ENCODE results near the gene TMEM123. TPM values are rescaled to one million over a fixed set of nuclear protein-coding genes. Genes with fewer than 3 reads are reported as not detected.
"Not testable (repeated sequence)": the region's sequence is repeated elsewhere in the genome, so short reads cannot be mapped to it uniquely, and the experiment has no call there.

TMEM123 gene
- total RNA-seq, 1 experiment from 2014 or later: 166 TPM

DNA sequence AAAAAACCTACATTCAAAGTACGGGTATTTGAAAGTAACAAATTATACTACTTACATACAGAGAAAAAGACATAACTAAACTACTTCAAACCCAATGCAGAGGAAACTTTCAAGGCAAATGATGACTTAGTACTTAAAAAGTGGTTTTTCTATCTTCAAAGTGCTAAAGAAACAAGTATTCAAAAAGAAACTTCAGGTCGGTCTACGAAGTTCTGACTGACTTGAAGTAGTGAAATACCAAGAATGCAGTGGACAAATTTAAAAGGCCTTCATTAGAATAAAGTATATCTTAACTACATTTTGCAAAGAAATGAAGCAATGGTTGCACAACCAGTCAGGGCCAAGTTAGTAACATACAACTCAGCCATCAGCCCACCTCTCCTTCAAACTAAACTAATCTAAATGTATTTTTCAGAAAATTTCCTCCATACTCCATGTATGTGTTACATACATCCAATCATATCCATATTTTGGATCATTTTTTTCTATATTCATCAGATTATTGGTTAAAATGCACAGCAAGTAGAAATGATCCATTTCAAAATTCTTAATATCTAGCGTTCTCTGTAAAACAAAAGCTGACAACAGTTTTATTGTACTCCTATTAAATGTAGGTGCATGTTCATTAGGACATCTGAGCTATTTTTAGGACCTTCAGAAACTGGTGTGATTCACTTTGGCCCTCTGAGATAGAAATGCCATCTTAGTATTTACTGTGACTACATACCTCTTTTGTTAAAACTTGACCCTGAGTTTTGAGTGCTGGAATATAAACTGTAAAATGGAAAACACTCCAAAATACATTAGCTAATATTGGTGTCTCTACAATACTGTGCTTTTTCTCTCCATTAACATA, 55.6 kb downstream of the TMEM123 start:
- DNase-seq (ENCODE audit: low read depth): no peak

DNA sequence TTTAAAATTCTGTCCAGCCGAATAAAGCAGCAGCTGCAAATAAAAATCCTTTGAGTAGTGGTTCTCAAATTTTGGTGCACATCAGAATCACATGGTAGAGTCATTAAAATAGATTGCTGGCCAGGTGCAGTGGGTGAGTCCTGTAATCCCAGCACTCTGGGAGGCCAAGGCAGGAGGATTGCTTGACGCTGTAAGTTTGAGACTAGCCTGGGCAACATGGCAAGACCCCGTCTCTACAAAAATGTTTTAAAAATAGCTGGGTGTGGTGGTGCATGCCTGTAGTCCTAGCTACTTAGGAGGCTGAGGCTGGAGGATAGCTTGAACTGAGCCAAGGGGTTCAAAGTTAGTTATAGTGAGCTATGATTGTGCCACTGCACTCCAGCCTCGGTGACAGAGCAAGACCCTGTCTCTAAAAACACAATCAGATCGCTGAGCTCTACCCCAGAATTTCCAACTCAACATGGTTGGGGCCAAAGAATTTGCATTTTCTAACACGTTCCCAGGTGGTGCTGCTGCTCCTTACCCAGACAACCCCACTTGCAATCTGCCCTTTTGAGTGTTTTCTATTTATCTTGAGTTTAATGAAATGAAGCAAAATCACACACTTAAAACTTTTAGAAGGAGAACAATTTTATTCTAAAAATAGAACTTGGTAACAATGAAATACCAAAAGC, 56.7 kb downstream of the TMEM123 start:
- no peak for DNase-seq (ENCODE audit: low read depth)

DNA sequence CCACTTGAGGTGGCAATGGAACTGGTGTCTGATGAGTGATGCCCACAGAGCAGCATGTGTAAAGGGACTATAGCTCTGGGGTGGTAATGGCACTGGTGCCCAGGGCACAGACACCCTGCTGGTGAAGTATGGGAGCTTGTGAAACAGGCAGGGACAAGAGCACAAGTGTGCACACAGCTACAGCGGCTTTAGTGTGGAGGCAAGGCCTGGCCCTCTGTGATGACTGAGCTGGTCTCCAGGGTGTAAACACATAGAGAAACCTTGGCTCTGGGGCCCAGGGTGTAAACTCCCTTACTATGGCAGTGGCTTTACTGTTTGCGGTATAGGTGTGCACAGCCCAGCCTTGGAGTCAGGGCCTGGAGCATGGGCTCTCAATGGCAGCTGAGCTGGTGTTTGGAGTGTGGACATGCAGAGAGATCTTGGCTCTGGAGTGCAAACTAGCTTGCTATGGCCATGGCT, 59.3 kb downstream of the TMEM123 start:
- DNase-seq (ENCODE audit: low read depth): no peak

DNA sequence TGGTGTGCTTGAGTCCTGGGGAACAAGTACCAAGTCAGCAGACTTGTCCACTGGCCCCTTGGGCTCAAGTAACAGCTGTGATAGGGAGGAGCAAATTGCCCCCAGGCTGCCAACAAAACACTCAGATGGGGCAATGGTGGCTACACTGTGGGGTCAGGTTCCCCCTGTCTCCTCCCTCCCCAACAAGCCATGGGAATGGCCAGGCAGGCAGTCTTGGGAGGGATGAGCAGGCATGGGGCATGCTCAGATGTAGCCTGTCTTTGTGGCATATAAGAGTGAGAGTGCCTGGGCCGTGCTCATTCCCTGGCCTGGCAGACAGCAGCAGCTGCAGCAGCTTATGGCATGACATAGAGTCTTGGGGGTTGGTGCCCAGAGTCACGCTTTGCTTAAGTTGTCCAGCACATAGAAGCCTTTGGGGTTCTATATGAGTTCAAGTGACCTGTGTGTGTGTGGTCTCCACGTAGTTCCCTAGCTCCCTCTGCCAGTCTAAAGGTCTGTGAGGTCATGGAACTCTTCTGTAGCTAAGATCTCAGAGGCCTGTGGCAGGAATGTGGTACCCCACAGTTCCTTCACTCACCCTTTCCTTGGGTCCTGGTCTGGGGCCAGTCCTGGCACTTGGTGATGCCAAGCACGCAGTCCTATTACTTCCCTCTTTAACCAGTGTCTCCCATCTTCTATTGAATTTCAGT, 60.9 kb downstream of the TMEM123 start:
- DNase-seq (ENCODE audit: low read depth): no peak

DNA sequence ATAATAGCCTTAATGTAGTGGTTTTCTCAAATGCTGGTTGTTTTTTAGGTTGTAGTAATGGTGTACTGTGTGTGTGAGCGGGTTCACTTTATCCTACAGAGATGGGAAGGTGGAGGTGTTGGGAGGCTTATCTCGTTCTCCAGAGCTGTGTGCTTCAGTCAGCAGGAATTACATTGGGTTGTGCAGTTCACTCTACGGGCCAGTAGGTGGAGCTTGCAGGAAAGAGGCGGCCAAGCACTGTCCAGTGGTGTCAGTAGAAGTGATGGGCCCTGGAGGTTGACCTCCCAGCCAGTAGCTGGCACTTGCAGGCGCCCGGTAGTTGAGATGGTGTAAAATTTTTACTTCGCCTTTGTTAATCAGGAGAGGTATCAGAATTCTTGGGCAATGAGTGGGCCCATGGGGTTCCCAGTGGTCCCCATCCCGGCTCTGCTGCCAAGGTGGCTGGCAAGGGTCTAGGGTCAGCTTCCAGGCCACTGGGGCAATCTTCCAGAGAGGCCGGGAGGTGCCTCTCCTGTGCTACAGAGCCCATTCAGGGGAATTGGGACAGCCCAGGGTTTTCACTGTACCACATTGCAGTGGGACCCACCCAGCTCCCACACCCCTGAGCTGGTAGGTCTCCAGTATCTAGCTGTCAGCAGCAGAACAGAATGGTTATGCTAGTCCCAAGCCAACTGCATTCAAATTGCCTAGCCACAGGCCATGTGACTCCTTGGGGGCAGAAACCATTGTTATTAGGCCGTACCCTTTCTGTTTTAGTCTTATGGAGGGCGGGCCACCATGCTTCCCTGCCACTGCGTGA, 61.7 kb downstream of the TMEM123 start:
- peak; percentile 67 for DNase-seq (ENCODE audit: low read depth)

DNA sequence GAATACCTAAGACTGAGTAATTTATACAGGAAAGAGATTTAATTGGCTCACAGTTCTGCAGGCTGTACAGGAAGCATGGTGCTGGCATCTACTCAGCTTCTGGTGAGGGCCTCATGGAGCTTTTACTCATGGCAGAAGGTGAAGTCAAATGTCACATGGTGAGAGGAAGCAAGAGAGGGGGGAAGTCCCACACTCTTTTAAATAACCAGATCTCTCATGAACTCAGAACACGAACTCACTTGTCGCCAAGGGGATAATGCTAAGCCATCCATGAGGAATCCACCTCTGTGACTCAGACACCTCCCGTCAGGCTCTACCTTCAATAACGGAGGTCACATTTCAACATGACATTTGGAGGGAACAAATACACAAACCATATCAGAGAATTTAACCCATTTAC, 63.3 kb downstream of the TMEM123 start:
- no peak for DNase-seq (ENCODE audit: low read depth)

DNA sequence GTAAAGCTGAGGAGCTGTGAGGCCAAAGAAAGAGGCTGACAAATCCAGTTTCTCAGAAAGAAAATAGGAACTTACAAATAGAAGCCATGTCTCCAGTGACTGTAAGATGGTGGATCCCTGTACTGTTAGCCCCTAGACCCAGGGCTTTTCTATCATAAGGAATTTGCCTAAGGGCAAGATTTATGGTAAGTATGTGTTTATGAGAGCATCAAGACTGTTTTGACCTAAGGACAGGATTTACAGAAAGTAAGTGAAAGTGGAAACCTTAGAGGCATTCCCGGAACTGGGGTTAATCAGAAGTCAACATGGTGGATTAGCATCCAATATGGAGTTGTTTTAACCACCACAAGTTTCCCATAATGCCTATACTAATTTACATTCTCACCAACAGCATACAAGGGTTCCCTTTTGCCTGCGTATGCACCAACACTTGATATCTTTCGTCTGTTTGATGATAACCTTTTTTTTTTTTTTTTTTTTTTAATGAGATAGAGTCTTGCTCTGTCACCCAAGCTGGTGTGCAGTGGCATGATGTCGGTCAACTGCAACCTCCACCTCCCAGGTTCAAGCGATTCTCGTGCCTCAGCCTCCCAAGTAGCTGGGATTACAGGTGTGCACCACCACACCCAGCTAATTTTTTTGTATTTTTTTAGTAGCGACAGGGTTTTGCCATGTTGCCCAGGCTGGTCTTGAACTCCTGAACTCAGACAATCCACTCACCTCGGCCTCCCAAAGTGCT, 65.4 kb downstream of the TMEM123 start:
- no peak for DNase-seq (ENCODE audit: low read depth)

DNA sequence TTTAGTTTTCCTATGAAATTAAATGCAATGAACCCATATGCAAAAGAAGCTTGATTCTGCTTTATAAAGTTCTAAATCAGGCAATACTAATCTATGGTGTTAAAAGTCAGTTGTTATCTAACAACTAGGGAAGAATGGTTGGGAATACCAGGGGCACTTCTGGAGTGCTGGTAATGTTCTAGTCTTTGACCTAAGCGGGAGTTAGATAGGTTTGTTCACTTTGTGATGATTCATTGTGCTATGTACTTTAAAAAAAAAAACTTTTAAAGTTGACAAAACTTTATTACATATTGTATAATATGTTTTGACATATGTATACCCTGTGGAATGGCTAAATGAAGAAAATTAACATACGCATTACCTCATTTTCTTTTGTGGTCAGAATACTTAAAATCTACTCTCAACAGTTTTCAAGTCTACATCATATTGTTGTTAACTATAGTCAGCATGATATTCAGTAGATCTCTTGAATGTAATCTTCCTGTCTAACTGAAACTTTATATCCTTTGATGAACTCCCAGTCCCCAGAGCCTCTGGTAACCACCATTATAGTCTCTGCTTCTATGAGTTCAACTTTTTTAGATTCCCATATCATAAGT, 66.3 kb downstream of the TMEM123 start:
- no peak for DNase-seq (ENCODE audit: low read depth)

DNA sequence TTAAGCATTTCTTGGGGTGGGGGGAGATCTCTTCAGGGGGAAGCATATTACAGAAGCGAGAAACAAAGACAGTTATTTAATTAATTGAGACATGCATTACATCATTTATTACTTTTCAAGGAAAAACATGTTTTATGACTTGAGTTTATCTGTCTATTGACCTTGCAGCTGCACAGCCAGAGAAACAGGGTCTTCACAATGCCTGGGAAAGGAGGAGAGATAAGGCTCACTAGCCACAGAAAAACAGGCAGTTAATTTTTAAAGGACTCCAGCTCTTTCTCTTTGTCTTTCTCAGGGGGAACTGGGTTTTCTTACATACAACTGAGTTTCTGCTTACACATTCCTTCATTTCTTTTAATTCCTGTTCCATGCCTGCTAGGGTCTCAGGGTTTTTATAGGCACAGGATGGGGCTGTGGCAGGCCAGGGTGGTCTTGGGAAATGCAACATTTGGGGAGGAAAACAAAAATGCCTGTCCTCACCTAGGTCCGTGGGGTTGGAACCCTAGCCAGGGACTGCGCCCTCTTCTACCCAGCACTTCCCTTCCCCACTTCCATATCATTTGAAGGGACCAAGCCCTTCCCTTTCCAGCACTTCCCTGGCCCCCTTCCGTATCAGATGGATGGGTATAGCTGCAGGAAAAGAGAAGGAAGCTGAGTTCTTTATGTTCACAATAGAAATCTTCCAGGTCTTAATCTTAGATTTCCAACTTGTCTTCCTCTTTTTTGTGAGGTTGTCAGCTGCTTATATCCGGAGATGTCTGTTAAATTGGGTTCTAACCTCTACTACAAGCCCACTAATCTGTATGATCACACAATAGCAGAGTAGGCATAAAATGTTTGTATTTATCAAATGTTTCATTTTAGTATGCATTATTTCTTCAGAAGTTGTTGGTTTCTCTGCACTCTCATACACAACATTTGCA, 67.2 kb downstream of the TMEM123 start:
- DNase-seq (ENCODE audit: low read depth): no peak

DNA sequence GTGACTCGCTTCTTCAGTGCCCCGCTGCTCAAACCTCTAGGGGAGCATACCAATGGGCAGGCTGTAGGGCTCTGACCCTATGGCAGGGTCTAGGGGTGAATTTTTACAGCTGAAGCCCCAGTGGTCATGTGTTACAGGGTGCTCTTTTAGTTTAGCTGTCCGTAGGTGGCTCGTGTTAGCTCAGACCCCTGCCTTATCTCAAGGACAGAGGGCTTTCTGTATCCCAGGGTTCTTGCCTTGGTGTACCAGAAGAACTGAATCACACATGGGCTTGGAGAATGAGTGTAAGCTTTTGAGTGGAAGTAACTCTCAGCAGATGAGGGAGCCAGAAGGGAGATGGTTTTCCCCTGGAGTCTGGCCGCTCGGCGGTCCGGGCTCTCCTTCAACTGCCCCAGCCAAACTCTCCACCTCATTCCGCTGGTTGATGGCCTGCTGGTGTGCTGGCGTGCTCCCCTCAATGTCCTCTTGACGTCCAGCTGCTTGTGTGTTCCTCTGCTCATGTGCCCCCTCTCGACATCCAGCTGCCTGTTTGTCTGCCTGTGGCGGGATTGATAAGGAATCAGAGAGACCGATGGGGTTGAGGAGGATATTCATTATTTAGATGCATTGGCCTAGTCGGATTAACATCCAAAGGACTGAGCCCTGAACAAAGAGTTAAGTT, 68.0 kb downstream of the TMEM123 start:
- no peak for DNase-seq (ENCODE audit: low read depth)

DNA sequence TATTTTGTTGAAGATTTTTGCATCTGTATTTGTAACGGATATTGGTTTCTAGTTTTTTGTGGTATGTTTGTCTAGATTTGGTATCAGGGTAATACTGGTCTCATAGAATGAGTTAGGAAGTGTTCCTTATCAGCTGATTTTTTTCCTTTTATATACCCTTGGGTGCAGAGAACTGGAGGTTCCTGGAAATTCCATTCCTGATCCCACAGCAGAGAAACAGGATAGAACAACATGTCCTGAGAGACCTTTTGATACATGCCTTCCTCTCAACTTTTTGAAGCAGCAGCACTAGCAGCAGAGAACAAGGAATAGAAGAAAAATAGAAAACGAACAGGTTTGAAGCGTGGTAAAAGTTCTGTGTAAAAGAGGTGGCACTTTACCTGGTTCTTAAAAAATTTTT, 68.7 kb downstream of the TMEM123 start:
- no peak for DNase-seq (ENCODE audit: low read depth)

DNA sequence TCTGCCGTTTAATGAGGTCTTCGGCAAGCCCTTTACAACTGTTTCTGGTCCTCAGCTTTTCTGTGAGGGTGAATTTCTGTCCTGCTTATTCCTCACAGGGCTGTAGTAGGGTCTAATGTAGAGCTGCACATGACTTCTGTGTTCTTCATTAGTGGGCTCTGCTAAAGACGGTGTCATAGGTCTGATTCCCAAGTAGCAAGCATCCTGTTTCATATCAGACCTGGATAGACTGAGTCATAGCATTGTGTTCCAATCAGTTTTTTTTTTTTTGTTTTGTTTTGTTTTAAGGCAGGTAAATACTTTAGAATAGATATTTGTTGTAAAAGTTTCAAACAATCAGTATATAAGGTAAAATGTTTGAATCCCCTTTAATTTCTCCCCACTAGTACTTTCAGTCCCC, 70.2 kb downstream of the TMEM123 start:
- DNase-seq (ENCODE audit: low read depth): no peak

DNA sequence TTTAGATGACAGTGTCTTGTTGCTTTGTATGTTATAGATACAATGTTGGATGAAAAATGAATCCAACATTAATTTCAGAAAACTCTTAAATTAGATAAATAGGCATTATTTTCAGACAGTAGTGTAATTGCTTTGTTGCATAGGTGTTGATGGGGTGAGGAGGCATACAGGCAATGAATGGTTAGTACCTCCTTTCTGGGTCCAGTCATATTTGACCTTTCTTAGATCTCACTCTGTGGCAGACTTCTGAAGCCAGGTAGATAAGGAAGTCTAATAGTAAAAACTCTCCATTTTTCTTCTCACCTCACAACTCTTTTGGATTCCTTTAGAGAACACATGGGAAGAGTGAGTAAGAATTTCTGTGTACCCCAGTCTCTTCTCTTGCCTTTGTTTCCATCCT, 73.7 kb downstream of the TMEM123 start:
- DNase-seq (ENCODE audit: low read depth): no peak

DNA sequence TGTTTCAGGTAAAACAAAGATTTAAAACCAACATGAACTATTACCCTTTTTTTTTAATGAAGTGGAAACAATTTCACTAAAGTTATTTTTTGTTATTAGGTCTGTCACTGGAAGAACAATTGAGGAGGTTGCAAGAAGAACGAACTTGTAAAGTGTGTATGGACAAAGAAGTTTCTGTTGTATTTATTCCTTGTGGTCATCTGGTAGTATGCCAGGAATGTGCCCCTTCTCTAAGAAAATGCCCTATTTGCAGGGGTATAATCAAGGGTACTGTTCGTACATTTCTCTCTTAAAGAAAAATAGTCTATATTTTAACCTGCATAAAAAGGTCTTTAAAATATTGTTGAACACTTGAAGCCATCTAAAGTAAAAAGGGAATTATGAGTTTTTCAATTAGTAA, 74.7 kb downstream of the TMEM123 start:
- no peak for DNase-seq (ENCODE audit: low read depth)

DNA sequence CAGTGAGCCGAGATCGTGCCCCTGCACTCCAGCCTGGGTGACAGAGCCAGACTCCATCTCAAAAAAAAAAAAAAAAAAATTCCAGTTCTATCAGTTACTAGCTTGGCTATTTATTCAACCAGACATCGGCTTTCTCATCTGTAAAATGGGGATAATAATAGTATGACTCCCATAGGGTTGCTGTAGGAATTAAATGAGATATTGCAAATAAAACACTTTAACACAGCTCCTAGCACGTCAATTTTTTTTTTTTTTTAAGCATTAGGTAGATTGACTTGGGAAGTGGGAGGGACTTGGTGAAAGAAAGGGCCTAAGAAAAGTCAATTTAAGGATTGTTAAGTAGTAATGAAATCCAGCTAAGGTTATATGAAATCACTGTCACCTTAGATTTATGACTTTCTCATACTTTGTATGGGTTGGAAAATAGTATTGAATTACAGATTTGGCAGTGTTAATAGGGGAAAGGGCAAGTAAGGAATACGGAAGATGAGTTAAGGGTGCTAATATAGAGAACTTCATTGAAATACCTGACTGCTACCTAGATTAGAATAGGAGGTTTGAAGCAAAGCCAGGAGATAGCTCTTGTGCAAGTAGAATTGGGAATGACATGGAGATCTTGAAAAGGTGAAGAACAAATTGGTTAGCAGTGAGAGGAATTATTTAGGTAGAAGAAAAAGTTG, 76.7 kb downstream of the TMEM123 start:
- no peak for DNase-seq (ENCODE audit: low read depth)

DNA sequence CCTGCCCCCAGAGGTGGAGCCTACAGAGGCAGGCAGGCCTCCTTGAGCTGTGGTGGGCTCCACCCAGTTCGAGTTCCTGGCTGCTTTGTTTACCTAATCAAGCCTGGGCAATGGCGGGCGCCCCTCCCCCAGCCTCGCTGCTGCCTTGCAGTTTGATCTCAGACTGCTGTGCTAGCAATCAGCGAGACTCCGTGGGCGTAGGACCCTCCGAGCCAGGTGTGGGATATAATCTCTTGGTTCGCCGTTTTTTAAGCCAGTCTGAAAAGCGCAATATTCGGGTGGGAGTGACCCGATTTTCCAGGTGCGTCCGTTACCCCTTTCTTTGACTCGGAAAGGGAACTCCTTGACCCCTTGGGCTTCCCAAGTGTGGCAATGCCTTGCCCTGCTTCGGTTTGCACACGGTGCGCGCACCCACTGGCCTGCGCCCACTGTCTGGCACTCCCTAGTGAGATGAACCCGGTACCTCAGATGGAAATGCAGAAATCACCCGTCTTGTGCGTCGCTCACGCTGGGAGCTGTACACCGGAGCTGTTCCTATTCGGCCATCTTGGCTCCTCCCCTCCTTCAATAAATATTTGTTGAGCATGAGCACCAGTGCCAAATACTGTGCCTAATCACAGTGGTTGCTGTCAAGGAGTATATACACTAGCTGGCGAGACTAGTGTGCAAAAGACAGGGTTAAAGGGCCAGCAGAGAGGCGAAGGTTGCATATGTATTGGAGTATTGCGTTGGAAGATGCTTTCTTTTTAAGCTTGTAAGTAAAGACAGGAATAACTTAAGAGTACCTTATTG, 77.7 kb downstream of the TMEM123 start:
- DNase-seq (ENCODE audit: low read depth): not testable (repeated sequence)

DNA sequence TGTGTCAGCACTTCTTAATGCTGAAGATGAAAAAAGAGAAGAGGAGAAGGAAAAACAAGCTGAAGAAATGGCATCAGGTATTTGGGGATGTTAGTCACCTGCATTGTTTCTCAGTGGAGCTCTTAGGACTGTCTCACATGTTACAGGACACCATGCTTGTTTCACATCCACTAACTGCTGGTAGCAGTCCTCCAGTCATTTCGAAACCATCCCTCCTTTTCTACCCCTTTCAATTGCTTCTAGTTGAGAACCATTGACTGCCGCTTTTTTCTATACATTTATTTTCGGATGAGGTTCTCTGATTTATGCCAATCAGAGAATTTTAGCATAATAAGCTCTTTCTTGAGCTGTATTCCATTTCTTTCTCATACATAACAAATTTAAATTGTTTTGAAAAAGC, 84.1 kb downstream of the TMEM123 start:
- no peak for DNase-seq (ENCODE audit: low read depth)
